PC-3 (cell line): Measurements from ENCODE around the gene FANCG.

ENCODE experiments used
- EZH2 ChIP-seq: fragments of 300-600 bp; sonication (generic); IDR thresholded peaks from one replicate; pipeline ENCODE4 v1.6.1; 2017; ENCODE audit warnings: antibody characterized with exemption, mild to moderate bottlenecking, low read length; ENCODE audit not compliant: unreplicated experiment
- TF ChIP-seq, protein P1 (sequence below): fragments of 300-600 bp; sonication (generic); conservative IDR thresholded peaks from 2 replicates; pipeline ENCODE4 v1.5.1; 2017; ENCODE audit warnings: antibody characterized with exemption, low read depth, mild to moderate bottlenecking, low read length

DNA sequence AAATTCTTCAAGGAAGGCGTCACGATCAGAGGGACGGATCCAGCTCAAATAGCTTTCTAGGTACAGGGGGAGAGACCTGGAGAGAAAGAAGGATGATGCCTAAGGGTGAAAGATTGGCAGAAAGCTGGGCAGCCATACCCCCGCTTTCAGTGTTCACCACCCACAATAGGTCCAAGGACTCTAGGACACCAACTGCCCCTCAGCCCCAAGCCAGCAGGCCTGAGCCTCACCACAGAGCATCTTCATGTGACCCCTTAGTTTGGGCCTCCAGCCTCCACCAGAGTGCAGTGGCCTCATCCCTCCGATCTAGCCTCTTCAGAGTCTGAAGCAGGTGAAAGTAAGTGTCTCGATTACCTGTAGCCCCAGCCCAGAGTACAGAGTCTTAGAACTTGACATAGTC lies 5.6 kb downstream of the FANCG start:
- TF ChIP-seq, protein P1, sequence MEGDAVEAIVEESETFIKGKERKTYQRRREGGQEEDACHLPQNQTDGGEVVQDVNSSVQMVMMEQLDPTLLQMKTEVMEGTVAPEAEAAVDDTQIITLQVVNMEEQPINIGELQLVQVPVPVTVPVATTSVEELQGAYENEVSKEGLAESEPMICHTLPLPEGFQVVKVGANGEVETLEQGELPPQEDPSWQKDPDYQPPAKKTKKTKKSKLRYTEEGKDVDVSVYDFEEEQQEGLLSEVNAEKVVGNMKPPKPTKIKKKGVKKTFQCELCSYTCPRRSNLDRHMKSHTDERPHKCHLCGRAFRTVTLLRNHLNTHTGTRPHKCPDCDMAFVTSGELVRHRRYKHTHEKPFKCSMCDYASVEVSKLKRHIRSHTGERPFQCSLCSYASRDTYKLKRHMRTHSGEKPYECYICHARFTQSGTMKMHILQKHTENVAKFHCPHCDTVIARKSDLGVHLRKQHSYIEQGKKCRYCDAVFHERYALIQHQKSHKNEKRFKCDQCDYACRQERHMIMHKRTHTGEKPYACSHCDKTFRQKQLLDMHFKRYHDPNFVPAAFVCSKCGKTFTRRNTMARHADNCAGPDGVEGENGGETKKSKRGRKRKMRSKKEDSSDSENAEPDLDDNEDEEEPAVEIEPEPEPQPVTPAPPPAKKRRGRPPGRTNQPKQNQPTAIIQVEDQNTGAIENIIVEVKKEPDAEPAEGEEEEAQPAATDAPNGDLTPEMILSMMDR: no peak
- TF ChIP-seq EZH2: no peak
